Dendritic cell treated with granulocyte-macrophage colony-stimulating factor and Interleukin-4, amounts not matched to agents 40 ng/mL and 50 ng/mL, for 4 days (primary cell): ENCODE measurements around the gene CPA5.

ENCODE experiments used
- H3K27ac Mint-ChIP-seq: one replicate; pipeline ENCODE4 v1.8.0; 2022; ENCODE audit warnings: mild to moderate bottlenecking, mixed read lengths
- H3K27me3 Mint-ChIP-seq: one replicate; pipeline ENCODE4 v1.8.0; 2022; ENCODE audit warnings: mild to moderate bottlenecking, mixed read lengths
- H3K36me3 Mint-ChIP-seq: one replicate; pipeline ENCODE4 v1.8.0; 2022; ENCODE audit warnings: low read depth, mixed read lengths
- H3K4me1 Mint-ChIP-seq: one replicate; pipeline ENCODE4 v1.8.0; 2022; ENCODE audit warnings: low read depth, mixed read lengths
- H3K4me3 Mint-ChIP-seq: one replicate; pipeline ENCODE4 v1.8.0; 2022; ENCODE audit warnings: mild to moderate bottlenecking, moderate library complexity, mixed read lengths
- H3K9me3 Mint-ChIP-seq: one replicate; pipeline ENCODE4 v1.8.0; 2022; ENCODE audit warnings: mixed read lengths
- intact Hi-C: fragments of 100-400 bp; cut with micrococcal nuclease; formaldehyde crosslinking; loops from one replicate; pipeline ENCODE4 v1.15.0; 2022

CPA5 gene

DNA sequence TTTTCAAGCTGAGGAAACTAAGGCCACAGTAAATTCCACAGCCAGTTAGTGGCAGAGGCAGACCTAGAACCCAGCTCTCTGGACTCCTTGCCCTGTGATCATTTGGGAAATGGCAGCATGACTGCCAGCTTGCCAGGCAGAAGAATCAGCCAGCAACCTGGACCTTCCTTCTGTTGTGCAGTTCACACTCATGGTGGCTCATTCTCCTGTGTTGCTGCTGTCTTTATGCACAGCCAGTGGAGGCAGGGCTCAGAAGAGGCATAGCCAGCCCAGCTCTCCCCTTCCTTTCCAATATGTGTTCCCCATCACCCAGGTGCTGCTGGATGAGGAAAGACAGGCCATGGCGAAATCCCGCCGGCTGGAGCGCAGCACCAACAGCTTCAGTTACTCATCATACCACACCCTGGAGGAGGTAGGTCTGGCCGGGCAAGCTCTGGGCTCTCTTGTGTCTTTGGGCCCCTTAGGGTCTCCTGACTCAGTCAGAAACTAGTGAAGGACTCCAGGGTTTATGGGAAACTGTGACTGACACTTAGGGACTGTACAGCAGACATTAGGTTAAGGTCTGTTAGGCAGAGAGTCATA lies 14.8 kb downstream of the CPA5 start:
- Mint-ChIP-seq H3K4me3 (no peak overlapping the region), H3K27me3 (no peaks in the 10 kb centered on the region), H3K9me3 (peaks cover 21% of the 10 kb centered on the region), H3K27ac (no peak overlapping the region), H3K4me1 (no peaks in the 10 kb centered on the region), H3K36me3 (no peaks in the 10 kb centered on the region)
- intact Hi-C loops, result no loop called here

DNA sequence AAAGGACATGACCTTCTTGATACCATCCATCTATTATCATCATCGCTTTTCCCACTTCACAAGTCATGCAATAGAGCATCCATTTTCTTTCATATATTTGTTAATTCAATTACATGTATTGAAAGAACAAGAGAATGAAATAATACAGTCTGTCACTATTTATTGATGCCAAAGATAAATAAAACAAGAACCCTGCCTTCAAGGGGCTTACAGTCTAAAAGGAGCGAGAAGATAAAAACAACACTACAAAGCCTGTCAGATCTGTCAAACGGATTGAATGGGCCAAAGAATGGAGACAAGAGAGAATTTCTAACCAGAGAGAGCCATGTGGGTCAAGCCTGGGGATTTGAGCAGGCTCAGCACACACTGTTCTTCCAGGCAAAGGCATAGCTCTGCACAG lies 15.9 kb downstream of the CPA5 start:
- no peaks in the 10 kb centered on the region for H3K4me1 Mint-ChIP-seq
- H3K27ac Mint-ChIP-seq, result no peak overlapping the region
- no peak overlapping the region for H3K4me3 Mint-ChIP-seq
- intact Hi-C loops, result no loop called here
- peaks cover 21% of the 10 kb centered on the region for H3K9me3 Mint-ChIP-seq
- H3K36me3 Mint-ChIP-seq, result no peaks in the 10 kb centered on the region
- no peaks in the 10 kb centered on the region for H3K27me3 Mint-ChIP-seq

DNA sequence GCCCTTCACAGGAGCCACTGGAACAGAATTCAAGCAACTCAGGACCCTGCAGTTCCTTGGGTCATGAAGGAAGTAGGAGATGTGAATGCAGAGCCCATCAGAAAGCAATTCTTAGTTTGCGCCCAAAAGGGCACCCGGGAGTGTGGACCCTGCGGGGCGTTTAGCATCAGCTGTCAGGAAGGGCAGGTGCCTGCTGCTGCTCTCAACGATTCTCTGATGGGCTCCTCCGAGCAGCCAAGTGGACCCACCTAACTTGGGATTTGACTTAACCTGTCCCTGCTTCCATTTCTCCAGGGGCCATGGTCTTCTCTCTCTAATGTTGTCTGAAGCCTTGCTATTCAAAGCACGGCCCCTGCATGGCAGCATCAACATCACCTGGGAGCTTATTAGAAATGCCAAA lies 17.1 kb downstream of the CPA5 start:
- Mint-ChIP-seq H3K4me1 (no peaks in the 10 kb centered on the region), H3K9me3 (peaks cover 21% of the 10 kb centered on the region), H3K36me3 (no peaks in the 10 kb centered on the region), H3K27me3 (no peaks in the 10 kb centered on the region), H3K27ac (no peak overlapping the region), H3K4me3 (no peak overlapping the region)
- intact Hi-C loops, result no loop called here

DNA sequence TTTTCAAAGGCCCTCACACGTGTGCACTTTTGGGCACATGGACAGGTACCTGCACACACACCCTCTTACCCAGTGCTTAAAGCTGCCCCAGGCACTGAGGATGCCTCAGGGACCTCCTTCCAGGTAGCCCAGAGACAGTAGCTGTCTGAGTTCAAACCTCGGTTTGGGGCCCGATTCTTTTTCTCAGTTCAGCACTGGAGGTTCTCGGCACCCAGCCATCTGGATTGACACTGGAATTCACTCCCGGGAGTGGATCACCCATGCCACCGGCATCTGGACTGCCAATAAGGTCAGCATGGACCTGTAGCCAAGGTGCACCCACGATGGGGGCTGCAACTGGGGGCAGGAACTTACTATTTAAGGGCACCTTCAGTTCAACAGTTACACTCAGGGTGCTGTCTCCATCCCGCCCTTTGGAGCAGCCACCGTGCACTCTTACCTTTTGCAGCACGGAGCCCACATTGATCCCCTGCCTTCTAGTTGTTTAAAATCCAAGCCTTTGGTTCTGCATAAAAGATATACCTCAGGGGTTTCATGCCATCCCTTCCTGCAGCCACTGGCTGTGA lies 17.7 kb downstream of the CPA5 start:
- Mint-ChIP-seq H3K27ac (no peak overlapping the region), H3K27me3 (no peaks in the 10 kb centered on the region), H3K9me3 (peaks cover 21% of the 10 kb centered on the region), H3K4me3 (no peak overlapping the region), H3K4me1 (no peaks in the 10 kb centered on the region), H3K36me3 (no peaks in the 10 kb centered on the region)
- intact Hi-C loops, result no loop called here

DNA sequence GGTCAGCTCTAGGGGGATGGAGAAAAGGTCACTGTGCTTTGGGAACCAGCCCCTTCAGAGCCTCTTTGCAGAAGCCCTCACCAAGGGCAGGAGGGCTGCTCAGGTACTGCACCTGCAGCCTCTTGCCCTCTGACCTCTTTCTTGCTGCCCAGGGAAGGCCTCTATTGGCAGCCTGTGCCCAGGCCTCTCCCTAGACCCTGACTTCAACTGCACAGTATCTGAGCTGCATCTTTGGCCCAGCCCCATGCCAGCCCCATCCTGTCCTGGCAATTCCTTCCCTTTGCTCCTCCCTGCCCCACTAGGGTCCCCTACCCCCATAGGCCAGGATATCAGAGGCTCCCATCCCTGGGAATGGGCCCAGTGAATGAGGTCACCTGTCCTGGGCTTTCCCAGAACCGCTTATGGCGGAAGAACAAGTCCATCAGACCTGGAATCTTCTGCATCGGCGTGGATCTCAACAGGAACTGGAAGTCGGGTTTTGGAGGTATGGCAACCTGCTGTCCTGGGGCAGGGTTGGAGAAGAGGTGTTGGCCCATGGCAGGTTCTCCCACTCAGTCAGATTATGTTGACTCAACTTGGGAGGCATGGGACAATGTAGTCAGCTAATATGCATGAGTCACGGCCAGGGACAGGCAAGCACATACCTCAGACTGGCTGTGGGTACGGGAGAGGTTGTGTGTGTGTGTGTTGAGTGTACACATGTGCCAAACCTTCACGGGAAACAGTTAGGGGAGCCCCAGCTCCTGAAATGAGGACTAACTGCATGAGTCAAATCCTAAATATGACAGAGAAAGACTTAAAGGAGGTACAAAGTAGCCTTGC lies 18.6 kb downstream of the CPA5 start:
- Mint-ChIP-seq H3K4me1 (no peaks in the 10 kb centered on the region), H3K4me3 (no peak overlapping the region), H3K27ac (no peak overlapping the region), H3K36me3 (no peaks in the 10 kb centered on the region), H3K27me3 (no peaks in the 10 kb centered on the region), H3K9me3 (peaks cover 21% of the 10 kb centered on the region)
- intact Hi-C loops, result no loop called here

DNA sequence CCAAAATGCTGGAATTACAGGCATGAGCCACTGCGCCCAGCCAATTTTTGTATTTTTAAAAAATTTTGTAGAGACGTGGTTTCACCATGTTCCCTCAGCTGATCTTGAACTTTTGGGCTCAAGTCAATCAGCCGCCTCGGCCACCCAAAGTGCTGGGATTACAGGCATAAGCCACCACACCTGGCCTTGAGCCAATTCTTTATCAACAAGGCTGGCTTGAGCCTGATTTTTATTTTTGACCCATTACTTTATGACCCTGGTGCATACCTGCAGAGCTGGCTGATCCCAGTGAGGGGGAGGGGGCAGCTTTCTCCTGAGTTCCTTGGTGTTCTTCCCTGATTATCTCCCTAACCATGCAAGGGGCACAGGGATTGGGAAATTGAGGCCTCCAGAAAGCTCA lies 19.8 kb downstream of the CPA5 start:
- Mint-ChIP-seq H3K4me1 (peaks cover 7% of the 10 kb centered on the region), H3K27ac (no peak overlapping the region), H3K4me3 (no peak overlapping the region), H3K27me3 (no peaks in the 10 kb centered on the region), H3K9me3 (peaks cover 16% of the 10 kb centered on the region), H3K36me3 (no peaks in the 10 kb centered on the region)
- intact Hi-C loops, result no loop called here

DNA sequence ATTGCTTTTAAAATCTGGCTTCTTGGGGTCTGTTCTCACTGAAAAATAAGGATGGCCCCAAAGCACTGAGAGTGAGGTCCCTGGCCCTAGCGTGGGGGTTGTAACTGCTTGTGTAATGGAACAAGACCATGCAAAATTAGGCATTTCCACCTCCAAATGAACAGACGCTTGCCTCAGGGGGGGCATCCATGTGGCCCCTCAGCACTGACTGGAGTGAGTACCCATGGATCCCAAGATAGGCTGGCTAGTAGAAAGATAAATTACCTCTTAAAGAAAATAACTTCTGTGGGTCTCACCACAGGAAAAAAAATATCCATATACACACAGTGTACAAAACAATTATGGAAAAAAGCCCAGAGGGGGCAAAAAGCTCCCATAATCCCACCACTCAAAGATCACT lies 20.5 kb downstream of the CPA5 start:
- no peak overlapping the region for H3K4me3 Mint-ChIP-seq
- H3K27me3 Mint-ChIP-seq, result no peaks in the 10 kb centered on the region
- no peaks in the 10 kb centered on the region for H3K36me3 Mint-ChIP-seq
- H3K9me3 Mint-ChIP-seq, result peaks cover 9% of the 10 kb centered on the region
- intact Hi-C loops, result no loop called here
- no peak overlapping the region for H3K27ac Mint-ChIP-seq
- H3K4me1 Mint-ChIP-seq, result peaks cover 14% of the 10 kb centered on the region

DNA sequence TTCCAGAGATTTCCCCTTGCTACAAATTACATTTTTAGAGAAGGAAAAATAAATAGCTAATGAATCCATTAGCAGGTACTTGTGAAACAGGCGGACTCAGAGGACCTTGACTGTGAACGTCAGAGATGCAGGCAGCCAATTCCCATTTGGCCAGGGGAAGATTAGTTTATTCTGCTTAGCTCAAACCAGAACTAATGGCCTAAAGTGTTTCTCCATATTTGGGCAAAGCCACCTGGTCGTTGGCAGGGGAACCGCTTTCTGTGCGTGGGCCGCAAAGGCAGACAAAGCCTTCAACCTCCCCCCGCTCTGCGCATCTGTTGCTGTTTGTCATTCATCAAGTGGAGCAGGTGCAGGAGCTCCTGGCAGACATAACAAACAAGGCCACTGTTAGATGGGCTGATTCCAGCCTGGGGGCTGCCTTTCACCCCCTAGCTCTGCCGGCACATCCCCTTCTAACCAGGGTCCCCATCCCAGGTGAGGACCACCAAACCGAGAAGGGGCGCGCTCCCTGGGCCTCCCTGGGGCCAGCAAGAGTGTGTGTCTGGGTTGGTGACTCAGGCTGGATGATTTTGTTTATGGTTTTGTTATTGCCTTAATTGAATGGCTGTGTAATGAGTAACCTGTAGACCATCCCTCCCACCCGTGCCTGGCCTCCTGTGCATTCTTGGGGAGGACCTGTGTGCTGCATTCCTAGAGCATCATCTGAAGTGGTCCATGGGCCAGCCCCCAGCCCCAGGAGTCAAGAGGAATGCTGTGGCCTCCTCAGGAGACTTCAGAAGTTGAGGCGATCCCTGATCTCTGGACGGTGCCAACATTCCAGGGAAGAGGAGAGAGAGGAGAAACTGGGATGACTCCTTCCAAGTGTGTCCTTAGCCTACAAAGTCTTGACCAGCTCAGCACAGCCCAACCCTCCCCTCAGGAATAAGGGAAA lies 21.2 kb downstream of the CPA5 start:
- intact Hi-C loops, result no loop called here
- Mint-ChIP-seq H3K4me3 (no peak overlapping the region), H3K9me3 (peaks cover 3% of the 10 kb centered on the region), H3K27ac (no peak overlapping the region), H3K27me3 (no peaks in the 10 kb centered on the region), H3K4me1 (peaks cover 14% of the 10 kb centered on the region), H3K36me3 (no peaks in the 10 kb centered on the region)

DNA sequence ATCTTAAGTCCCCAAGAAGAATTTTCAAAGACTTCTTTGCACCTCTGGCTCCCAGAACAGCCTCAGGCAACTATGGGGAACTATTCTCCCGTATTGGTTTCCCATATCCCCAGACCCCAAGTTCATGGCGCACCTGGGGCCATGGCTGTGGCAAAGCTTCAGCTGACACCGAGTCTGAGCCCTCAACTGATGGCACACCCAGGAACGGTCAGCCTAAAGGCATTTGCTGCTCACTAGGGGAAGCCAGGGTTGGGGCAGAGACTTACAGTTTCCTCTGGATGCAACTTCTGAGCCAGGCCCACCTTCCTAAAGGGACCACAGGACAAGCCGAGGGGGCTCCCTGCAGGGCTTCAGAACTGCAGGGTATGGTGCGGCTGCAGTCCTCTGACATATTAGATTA lies 21.9 kb downstream of the CPA5 start:
- H3K36me3 Mint-ChIP-seq, result no peaks in the 10 kb centered on the region
- H3K4me3 Mint-ChIP-seq, result no peak overlapping the region
- no peaks in the 10 kb centered on the region for H3K27me3 Mint-ChIP-seq
- intact Hi-C loops, result no loop called here
- no peak overlapping the region for H3K27ac Mint-ChIP-seq
- peaks cover 14% of the 10 kb centered on the region for H3K4me1 Mint-ChIP-seq
- no peaks in the 10 kb centered on the region for H3K9me3 Mint-ChIP-seq

DNA sequence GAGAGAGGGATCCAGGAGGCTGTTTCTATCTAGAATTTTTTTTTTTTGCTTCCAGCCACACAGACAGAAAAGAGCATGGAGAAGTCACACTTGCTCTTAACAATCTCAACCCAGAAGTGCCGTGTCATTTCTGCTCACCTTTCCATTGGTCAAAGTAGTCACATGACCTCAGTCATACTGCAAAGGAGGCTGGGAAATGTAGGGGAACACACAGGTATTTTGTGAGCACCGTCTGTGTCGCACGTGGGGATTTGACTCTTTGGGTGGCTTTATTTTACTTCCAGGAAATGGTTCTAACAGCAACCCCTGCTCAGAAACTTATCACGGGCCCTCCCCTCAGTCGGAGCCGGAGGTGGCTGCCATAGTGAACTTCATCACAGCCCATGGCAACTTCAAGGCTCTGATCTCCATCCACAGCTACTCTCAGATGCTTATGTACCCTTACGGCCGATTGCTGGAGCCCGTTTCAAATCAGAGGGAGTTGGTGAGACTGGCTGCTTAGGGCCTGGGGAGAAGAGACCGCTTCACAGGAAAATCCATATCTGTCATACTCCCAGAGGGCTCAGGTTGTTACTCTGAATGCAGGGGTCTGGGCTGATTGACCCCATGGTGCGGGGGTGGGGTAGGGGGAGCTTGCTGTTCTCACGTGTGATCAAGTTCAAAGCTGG lies 22.6 kb downstream of the CPA5 start:
- H3K27ac Mint-ChIP-seq, result no peak overlapping the region
- H3K27me3 Mint-ChIP-seq, result no peaks in the 10 kb centered on the region
- H3K36me3 Mint-ChIP-seq, result no peaks in the 10 kb centered on the region
- H3K4me1 Mint-ChIP-seq, result peaks cover 14% of the 10 kb centered on the region
- no peaks in the 10 kb centered on the region for H3K9me3 Mint-ChIP-seq
- intact Hi-C loops, result no loop called here
- no peak overlapping the region for H3K4me3 Mint-ChIP-seq

DNA sequence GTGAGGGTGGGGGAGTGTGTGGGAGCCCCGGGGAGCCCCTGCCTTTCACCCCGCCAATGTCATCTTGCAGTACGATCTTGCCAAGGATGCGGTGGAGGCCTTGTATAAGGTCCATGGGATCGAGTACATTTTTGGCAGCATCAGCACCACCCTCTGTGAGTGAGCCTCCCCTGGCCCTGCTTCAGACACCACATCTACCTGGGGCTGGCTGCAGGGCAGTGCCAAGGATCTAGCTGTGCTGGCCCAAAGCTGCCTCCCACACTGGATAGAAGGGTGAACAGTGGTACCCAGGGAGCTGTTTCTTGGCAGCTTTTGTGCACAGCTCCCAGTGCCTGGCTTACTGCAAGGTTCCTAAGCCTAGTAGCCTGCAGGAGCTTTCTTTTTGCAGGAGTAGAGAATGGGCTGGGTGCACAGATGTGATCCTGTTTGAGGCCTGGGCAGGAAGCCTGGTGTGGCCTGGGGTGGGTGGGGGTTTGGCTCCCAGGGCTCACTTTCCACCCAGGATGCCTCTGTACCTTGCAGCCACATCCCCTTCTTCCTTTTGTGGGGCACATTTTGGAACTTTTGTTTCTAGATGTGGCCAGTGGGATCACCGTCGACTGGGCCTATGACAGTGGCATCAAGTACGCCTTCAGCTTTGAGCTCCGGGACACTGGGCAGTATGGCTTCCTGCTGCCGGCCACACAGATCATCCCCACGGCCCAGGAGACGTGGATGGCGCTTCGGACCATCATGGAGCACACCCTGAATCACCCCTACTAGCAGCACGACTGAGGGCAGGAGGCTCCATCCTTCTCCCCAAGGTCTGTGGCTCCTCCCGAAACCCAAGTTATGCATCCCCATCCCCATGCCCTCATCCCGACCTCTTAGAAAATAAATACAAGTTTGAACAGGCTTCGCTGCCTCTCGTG lies 23.5 kb downstream of the CPA5 start:
- intact Hi-C loops, result no loop called here
- no peak overlapping the region for H3K4me3 Mint-ChIP-seq
- no peak overlapping the region for H3K27ac Mint-ChIP-seq
- no peaks in the 10 kb centered on the region for H3K27me3 Mint-ChIP-seq
- H3K36me3 Mint-ChIP-seq, result no peaks in the 10 kb centered on the region
- peaks cover 14% of the 10 kb centered on the region for H3K4me1 Mint-ChIP-seq
- H3K9me3 Mint-ChIP-seq, result no peaks in the 10 kb centered on the region

DNA sequence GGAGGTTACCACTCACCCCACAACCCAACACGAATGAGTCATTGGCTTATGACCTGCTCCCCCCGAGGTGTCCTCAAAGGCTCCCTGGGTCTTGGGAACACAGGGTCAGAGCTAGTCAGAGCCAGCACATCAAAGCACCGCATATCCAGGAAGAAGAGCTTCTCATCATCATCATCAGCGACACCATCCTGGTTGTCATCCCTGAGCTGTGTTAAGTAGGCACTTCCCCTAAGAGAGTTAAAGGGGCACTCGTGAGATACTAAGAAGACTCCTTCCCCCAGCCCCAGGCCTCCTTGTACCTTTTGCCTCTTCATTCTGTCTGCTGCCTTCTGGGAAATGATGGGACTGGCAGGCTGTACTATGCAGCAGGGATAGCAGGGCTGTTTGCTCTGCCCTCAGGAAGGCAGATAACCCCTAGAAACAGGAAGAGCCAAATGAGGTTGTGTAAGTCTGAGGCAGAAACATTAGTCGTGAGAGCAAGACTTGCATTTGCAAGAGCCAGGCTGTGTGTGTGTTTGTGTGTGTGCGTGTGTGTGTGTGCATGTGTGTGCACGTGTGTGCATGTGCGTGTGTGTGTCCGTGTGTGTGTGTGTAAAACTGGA lies 24.6 kb downstream of the CPA5 start:
- H3K36me3 Mint-ChIP-seq, result no peaks in the 10 kb centered on the region
- H3K4me3 Mint-ChIP-seq, result peak overlapping the region; percentile 22
- no peaks in the 10 kb centered on the region for H3K9me3 Mint-ChIP-seq
- H3K27ac Mint-ChIP-seq, result no peak overlapping the region
- no peaks in the 10 kb centered on the region for H3K27me3 Mint-ChIP-seq
- H3K4me1 Mint-ChIP-seq, result peaks cover 14% of the 10 kb centered on the region
- intact Hi-C loops, result no loop called here
